OCI-LY1 (cell line): ENCODE data around the gene SPSB4.

Experiments
- EZH2 ChIP-seq: fragments of 200-600 bp; sonication (generic), shearing (Covaris generic); IDR thresholded peaks from 2 replicates; pipeline ENCODE4 v1.8.0; 2017; ENCODE audit warnings: borderline replicate concordance, mixed run types, mild to moderate bottlenecking, antibody characterized with exemption, low read length, moderate library complexity, mixed read lengths
- TF ChIP-seq, protein P1 (sequence below): fragments of 200-600 bp; sonication (generic), shearing (Covaris generic); IDR thresholded peaks from 2 replicates; pipeline ENCODE4 v1.5.1; 2017; ENCODE audit warnings: mild to moderate bottlenecking, antibody characterized with exemption, low read length, moderate library complexity, mixed read lengths

DNA sequence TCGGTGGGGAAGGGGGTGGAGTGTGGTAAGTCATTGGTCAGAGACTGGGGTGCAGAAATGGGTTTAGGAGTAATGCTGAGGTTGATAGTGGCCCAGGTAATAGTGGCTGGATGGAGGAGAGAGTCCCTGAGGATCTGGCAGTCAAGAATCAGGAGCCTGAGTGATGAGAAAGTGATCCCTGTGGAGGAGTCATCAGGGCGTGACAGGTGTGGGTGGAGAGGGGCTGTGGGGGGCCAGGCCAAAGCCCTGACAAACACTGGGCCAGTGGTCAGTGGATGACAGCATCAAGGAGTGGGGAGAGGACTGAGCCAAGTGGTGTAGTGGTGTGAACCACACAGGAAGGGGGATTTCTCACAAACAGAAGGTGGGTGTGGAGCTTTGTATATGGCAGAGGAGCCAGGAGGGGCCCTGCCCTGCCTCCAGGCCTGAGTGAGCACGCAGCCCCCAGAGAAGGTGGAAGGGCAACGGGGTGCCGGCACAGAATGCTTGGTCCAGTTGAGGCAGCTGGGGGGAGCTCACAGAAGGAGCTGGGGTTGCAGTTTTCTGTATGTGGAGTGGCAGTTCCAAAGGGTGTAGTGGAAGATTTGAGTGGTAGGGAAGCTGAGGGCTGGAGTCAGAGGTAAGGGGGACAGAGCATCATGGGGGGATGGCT is 77.1 kb downstream of the SPSB4 start:
- TF ChIP-seq, protein P1, sequence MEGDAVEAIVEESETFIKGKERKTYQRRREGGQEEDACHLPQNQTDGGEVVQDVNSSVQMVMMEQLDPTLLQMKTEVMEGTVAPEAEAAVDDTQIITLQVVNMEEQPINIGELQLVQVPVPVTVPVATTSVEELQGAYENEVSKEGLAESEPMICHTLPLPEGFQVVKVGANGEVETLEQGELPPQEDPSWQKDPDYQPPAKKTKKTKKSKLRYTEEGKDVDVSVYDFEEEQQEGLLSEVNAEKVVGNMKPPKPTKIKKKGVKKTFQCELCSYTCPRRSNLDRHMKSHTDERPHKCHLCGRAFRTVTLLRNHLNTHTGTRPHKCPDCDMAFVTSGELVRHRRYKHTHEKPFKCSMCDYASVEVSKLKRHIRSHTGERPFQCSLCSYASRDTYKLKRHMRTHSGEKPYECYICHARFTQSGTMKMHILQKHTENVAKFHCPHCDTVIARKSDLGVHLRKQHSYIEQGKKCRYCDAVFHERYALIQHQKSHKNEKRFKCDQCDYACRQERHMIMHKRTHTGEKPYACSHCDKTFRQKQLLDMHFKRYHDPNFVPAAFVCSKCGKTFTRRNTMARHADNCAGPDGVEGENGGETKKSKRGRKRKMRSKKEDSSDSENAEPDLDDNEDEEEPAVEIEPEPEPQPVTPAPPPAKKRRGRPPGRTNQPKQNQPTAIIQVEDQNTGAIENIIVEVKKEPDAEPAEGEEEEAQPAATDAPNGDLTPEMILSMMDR, result no peak
- no peak for TF ChIP-seq EZH2
